Trophoblast cell (in vitro differentiated cells and primary cell): ENCODE data around the gene KNG1.

ENCODE experiments used
- DNase-seq, 2 donors: peaks; one replicate each; pipeline ENCODE4 v3.0.0-alpha.2; 2016
- H2AFZ ChIP-seq: 2 replicates; pipeline ENCODE4 v1.6.1; 2013; ENCODE audit warnings: low read length, moderate library complexity, mild to moderate bottlenecking; ENCODE audit not compliant: insufficient read depth, poor library complexity
- H2AK5ac ChIP-seq: 2 replicates; pipeline ENCODE4 v1.6.1; 2013; ENCODE audit warnings: mild to moderate bottlenecking, low read length
- H2BK120ac ChIP-seq: 2 replicates; pipeline ENCODE4 v1.6.1; 2013; ENCODE audit warnings: low read length, mild to moderate bottlenecking, moderate library complexity; ENCODE audit not compliant: insufficient read depth, poor library complexity
- H2BK12ac ChIP-seq: 2 replicates; pipeline ENCODE4 v1.6.1; 2013; ENCODE audit warnings: mild to moderate bottlenecking, low read length, moderate library complexity
- H2BK5ac ChIP-seq: 2 replicates; pipeline ENCODE4 v1.6.1; 2013; ENCODE audit warnings: low read length, low read depth, moderate library complexity, mild to moderate bottlenecking; ENCODE audit not compliant: poor library complexity
- H3K14ac ChIP-seq: 2 replicates; pipeline ENCODE4 v1.6.1; 2013; ENCODE audit warnings: mild to moderate bottlenecking, low read length
- H3K18ac ChIP-seq: 2 replicates; pipeline ENCODE4 v1.6.1; 2013; ENCODE audit warnings: mild to moderate bottlenecking, low read length
- H3K23ac ChIP-seq: 2 replicates; pipeline ENCODE4 v1.6.1; 2013; ENCODE audit warnings: low read length
- H3K27ac ChIP-seq: 2 replicates; pipeline ENCODE4 v1.5.1; 2013; ENCODE audit warnings: low read depth, mild to moderate bottlenecking, inconsistent platforms, low read length, moderate library complexity
- H3K27me3 ChIP-seq: 2 replicates; pipeline ENCODE4 v1.6.1; 2013; ENCODE audit warnings: inconsistent platforms, mild to moderate bottlenecking, low read length, moderate library complexity; ENCODE audit not compliant: insufficient read depth
- H3K36me3 ChIP-seq, 2 experiments: 1 replicate in 1 of 2; 2 replicates in 1 of 2; pipeline ENCODE4 v1.6.1; 2013; ENCODE audit warnings: low read length in 2 of 2, mild to moderate bottlenecking in 2 of 2, moderate library complexity in 1 of 2; ENCODE audit not compliant: insufficient read depth in 2 of 2, control insufficient read depth in 1 of 2
- H3K4ac ChIP-seq: 2 replicates; pipeline ENCODE4 v1.6.1; 2013; ENCODE audit warnings: low read depth, mild to moderate bottlenecking, low read length, moderate library complexity
- H3K4me1 ChIP-seq, 2 experiments: 1 replicate in 1 of 2; 2 replicates in 1 of 2; pipeline ENCODE4 v1.6.1; 2013; ENCODE audit warnings: low read length in 2 of 2, mild to moderate bottlenecking in 2 of 2, moderate library complexity in 1 of 2; ENCODE audit not compliant: insufficient read depth in 2 of 2, control insufficient read depth in 1 of 2
- H3K4me2 ChIP-seq: 2 replicates; pipeline ENCODE4 v1.6.1; 2013; ENCODE audit warnings: inconsistent platforms, mild to moderate bottlenecking, low read length, moderate library complexity
- H3K4me3 ChIP-seq: 2 replicates; pipeline ENCODE4 v1.5.1; 2013; ENCODE audit warnings: mild to moderate bottlenecking, low read depth, low read length, inconsistent platforms
- H3K79me1 ChIP-seq: one replicate; pipeline ENCODE4 v1.6.1; 2013; ENCODE audit warnings: low read length
- H3K79me2 ChIP-seq: 2 replicates; pipeline ENCODE4 v1.6.1; 2013; ENCODE audit warnings: low read length, mild to moderate bottlenecking; ENCODE audit not compliant: control insufficient read depth, insufficient read depth, poor library complexity
- H3K9ac ChIP-seq: 2 replicates; pipeline ENCODE4 v1.6.1; 2013; ENCODE audit warnings: mild to moderate bottlenecking, low read length
- H3K9me3 ChIP-seq: 2 replicates; pipeline ENCODE4 v1.6.1; 2013; ENCODE audit warnings: low read depth, mild to moderate bottlenecking, control low read depth, inconsistent platforms, low read length; ENCODE audit not compliant: insufficient read depth
- H4K12ac ChIP-seq: 2 replicates; pipeline ENCODE4 v1.6.1; 2013; ENCODE audit warnings: low read depth, mild to moderate bottlenecking, low read length, moderate library complexity
- H4K8ac ChIP-seq: 2 replicates; pipeline ENCODE4 v1.6.1; 2013; ENCODE audit warnings: low read depth, mild to moderate bottlenecking, low read length, moderate library complexity
- H4K91ac ChIP-seq: one replicate; pipeline ENCODE4 v1.6.1; 2013; ENCODE audit warnings: low read depth, mild to moderate bottlenecking, low read length, moderate library complexity
- WGBS: extraction: QIAGEN DNeasy Blood & Tissue Kit; methylation state at CpG from one replicate; pipeline ENCODE4 v1.1.7; 2013; ENCODE audit warnings: missing lambda C conversion rate; ENCODE audit not compliant: insufficient read length, insufficient coverage; ENCODE audit errors: extremely low coverage; 5-methylcytosine and 5-hydroxymethylcytosine counted together

Gene KNG1

DNA sequence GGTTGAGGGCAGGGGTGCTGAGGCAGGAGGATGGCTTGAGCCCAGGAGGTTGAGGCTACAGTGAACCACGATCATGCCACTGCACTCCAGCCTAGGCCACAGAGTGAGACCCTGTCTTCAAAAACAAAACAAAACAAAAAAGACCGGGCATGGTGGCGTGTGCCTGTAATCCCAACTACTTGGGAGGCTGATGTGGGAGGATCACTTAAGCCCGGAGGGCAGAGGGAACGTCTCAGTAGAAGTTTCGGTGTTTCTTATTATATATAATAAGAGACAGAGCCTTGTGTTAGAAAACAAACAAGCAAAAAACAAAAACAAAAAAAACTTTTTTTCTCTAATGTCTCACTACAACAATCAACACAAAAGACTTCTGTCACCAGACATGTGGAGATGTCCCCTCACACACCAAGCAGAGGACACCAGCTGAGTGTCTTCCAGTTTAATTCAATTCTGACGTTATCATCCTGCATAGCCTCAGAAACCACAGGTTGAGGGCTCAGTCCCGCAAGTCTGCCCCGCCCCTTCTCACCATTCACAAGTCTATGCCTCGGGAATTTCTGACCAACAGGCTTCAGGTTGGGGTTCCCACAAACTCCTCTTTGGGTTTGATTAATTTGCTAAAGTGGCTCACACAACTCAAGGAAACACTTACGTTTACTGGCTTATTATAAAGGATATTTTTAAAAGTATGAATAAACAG, 42.2 kb downstream of the KNG1 start:
- Histone ChIP-seq H3K27me3 (no peaks in the 10 kb centered on the region), H3K14ac (no peak overlapping the region), H3K27ac (no peak overlapping the region), H3K9me3 (no peaks in the 10 kb centered on the region), H3K4me2 (no peak overlapping the region), H3K79me2 (no peaks in the 10 kb centered on the region), H4K12ac (no peak overlapping the region), H2AFZ (no peak overlapping the region), H3K23ac (no peak overlapping the region), H2BK12ac (peak overlapping the region; percentile 54), H3K18ac (no peak overlapping the region), H4K8ac (no peak overlapping the region), H4K91ac (no peak overlapping the region), H3K4me3 (no peak overlapping the region), H3K79me1 (peaks cover 4% of the 10 kb centered on the region), H3K4ac (no peak overlapping the region), H2BK120ac (no peak overlapping the region), H2AK5ac (no peak overlapping the region), H3K36me3 (no peaks in the 10 kb centered on the region), H3K4me1 (peaks cover 8 to 17% of the 10 kb centered on the region in 2 experiments), H3K9ac (no peak overlapping the region), H2BK5ac (no peak overlapping the region)
- DNase-seq, result peak; percentile 58 to 65
- WGBS, result no CpG with 5 or more reads among the region's 11 CpGs

DNA sequence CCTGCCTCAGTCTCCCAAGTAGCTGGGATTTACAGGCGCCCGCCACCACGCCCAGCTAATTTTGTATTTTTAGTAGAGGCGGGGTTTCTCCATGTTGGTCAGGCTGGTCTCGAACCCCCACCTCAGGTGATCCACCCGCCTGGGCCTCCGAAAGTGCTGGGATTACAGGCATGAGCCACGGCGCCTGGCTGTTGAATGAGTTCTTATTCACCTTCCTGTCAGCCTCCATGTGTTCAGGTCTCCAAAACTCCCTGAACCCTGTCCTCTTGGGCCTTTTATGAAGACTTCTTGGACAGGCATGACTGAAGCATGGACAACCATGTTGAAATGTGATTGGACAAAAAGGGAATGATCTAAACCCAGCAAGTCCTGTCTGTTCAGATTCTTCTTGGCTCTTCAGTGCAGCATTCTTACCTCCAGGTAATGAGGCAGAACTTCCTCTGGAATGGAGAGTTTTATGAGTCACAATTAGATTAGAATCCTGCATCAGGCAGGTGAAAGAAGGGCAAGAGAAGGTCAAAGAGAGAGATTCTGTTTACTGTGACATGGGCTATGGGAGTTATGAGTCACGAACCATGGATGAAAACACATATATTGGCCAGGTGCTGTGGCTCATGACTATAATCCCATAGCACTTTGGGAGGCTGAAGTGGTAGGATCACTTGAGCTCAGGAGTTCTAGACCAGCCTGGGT, 43.1 kb downstream of the KNG1 start:
- Histone ChIP-seq H3K14ac (peak overlapping the region; percentile 89), H3K9ac (no peak overlapping the region), H2BK5ac (peak overlapping the region; percentile 82), H4K8ac (peak overlapping the region; percentile 70), H3K4ac (no peak overlapping the region), H3K4me3 (no peak overlapping the region), H3K18ac (peak overlapping the region; percentile 88), H2BK12ac (peak overlapping the region; percentile 76), H3K36me3 (no peaks in the 10 kb centered on the region), H2AFZ (no peak overlapping the region), H3K27ac (peak overlapping the region; percentile 67), H3K27me3 (no peaks in the 10 kb centered on the region), H3K79me2 (no peaks in the 10 kb centered on the region), H3K9me3 (no peaks in the 10 kb centered on the region), H3K79me1 (peaks cover 4% of the 10 kb centered on the region), H3K4me2 (no peak overlapping the region), H4K12ac (peak overlapping the region; percentile 80), H3K23ac (no peak overlapping the region), H3K4me1 (peaks cover 8 to 17% of the 10 kb centered on the region in 2 experiments), H2BK120ac (peak overlapping the region; percentile 88), H4K91ac (peak overlapping the region; percentile 83), H2AK5ac (no peak overlapping the region)
- WGBS, result no CpG with 5 or more reads among the region's 10 CpGs
- DNase-seq, result peak; percentile 84 to 97

DNA sequence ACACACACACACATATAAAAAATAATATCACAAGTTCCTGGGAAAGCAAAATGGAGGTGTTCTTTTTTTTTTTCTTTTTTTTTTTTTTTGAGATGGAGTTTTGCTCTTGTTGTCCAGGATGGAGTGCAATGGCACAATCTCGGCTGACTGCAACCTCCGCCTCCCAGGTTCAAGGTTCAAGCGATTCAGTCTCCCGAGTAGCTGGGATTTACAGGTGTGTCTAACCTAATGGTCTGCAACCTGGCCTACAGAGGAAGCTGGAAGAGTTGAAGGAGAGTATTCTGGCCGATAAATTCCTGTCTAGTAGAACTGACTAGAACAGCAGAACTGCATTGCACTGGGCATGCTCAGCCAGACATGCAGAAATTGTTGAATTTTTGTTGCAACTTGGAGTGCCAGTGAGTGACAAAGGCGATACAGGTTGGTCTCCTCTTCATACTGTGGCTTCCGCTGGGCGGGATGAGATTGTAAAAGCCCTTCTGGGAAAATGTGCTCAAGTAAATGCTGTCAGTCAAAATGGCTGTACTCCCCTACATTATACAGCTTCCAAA, 43.8 kb downstream of the KNG1 start:
- no CpG with 5 or more reads among the region's 8 CpGs for WGBS
- no peaks in the 10 kb centered on the region for H3K9me3 ChIP-seq

DNA sequence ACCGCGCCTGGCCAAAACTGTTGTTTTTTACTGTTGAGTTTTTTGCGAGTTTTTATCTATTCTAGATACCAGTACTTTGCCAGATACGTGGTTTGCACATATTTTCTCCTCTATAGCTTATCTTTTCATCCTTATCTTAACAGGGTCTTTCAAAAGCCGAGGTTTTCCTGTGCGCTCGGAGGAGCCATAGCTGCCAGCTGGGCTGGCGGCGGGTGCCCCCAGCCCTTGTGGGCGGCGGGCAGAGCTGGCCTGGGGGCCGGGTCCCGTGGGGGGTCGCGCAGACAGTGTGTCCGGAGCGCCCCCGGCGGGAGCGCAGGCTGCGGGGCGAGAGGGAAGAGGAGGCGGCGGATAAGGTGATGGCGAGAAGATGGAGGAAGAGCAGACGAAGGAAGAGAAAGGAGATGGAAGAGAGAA, 55.1 kb downstream of the KNG1 start:
- no peak overlapping the region for H4K8ac ChIP-seq
- DNase-seq, result peak; percentile 47 to 79
- no peaks in the 10 kb centered on the region for H3K4me1 ChIP-seq
- H3K36me3 ChIP-seq, result no peaks in the 10 kb centered on the region
- H3K23ac ChIP-seq, result no peak overlapping the region
- no peak overlapping the region for H2BK120ac ChIP-seq
- no peak overlapping the region for H3K4me3 ChIP-seq
- no peak overlapping the region for H3K4me2 ChIP-seq
- no peaks in the 10 kb centered on the region for H3K9me3 ChIP-seq
- H2BK12ac ChIP-seq, result no peak overlapping the region
- no peak overlapping the region for H2AFZ ChIP-seq
- no peak overlapping the region for H2BK5ac ChIP-seq
- no peak overlapping the region for H3K4ac ChIP-seq
- no peak overlapping the region for H4K12ac ChIP-seq
- H2AK5ac ChIP-seq, result no peak overlapping the region
- H3K18ac ChIP-seq, result no peak overlapping the region
- H4K91ac ChIP-seq, result no peak overlapping the region
- H3K79me2 ChIP-seq, result no peaks in the 10 kb centered on the region
- H3K27me3 ChIP-seq, result no peaks in the 10 kb centered on the region
- no peak overlapping the region for H3K27ac ChIP-seq
- 100% methylated on average over 4 of the region's 26 CpGs for WGBS
- no peaks in the 10 kb centered on the region for H3K79me1 ChIP-seq
- H3K9ac ChIP-seq, result no peak overlapping the region
- H3K14ac ChIP-seq, result no peak overlapping the region

More for the DNA sequence above, 43.8 kb downstream of the KNG1 start:
- H2BK120ac ChIP-seq, result no peak overlapping the region
- no peaks in the 10 kb centered on the region for H3K79me2 ChIP-seq
- H3K27me3 ChIP-seq, result no peaks in the 10 kb centered on the region
- no peak overlapping the region for H4K12ac ChIP-seq
- no peak overlapping the region for H3K4me2 ChIP-seq
- DNase-seq, result peak in 1 of 2 donors; percentile 5
- no peak overlapping the region for H2AK5ac ChIP-seq
- no peak overlapping the region for H4K91ac ChIP-seq
- H2BK12ac ChIP-seq, result no peak overlapping the region
- no peak overlapping the region for H2AFZ ChIP-seq
- H4K8ac ChIP-seq, result no peak overlapping the region
- no peak overlapping the region for H3K4me3 ChIP-seq
- H3K4me1 ChIP-seq, result peaks cover 8 to 17% of the 10 kb centered on the region in 2 experiments
- H3K36me3 ChIP-seq, result no peaks in the 10 kb centered on the region
- H3K4ac ChIP-seq, result no peak overlapping the region
- H2BK5ac ChIP-seq, result no peak overlapping the region
- H3K18ac ChIP-seq, result no peak overlapping the region
- no peak overlapping the region for H3K14ac ChIP-seq
- peaks cover 4% of the 10 kb centered on the region for H3K79me1 ChIP-seq
- H3K23ac ChIP-seq, result no peak overlapping the region
- H3K27ac ChIP-seq, result no peak overlapping the region
- H3K9ac ChIP-seq, result no peak overlapping the region
